ENCODE data around the gene SRCAP.

- TF ChIP-seq, protein P1, sequence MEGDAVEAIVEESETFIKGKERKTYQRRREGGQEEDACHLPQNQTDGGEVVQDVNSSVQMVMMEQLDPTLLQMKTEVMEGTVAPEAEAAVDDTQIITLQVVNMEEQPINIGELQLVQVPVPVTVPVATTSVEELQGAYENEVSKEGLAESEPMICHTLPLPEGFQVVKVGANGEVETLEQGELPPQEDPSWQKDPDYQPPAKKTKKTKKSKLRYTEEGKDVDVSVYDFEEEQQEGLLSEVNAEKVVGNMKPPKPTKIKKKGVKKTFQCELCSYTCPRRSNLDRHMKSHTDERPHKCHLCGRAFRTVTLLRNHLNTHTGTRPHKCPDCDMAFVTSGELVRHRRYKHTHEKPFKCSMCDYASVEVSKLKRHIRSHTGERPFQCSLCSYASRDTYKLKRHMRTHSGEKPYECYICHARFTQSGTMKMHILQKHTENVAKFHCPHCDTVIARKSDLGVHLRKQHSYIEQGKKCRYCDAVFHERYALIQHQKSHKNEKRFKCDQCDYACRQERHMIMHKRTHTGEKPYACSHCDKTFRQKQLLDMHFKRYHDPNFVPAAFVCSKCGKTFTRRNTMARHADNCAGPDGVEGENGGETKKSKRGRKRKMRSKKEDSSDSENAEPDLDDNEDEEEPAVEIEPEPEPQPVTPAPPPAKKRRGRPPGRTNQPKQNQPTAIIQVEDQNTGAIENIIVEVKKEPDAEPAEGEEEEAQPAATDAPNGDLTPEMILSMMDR (IDR thresholded peaks at IDR 0.05): no peak
- no peak for TF ChIP-seq POLR2AphosphoS5 (IDR thresholded peaks at IDR 0.05; ENCODE audit: low read depth, low read length)
- no peak for TF ChIP-seq YY1 (IDR thresholded peaks at IDR 0.05; ENCODE audit: low read depth)
- TF ChIP-seq TCF12 (IDR thresholded peaks at IDR 0.05): no peak
- TF ChIP-seq FOXM1 (IDR thresholded peaks at IDR 0.05; ENCODE audit: low read depth): no peak
- 0 out of 2 replicates have a peak, but pooled peaks have one; percentile 9 for TF ChIP-seq MAX (IDR thresholded peaks at IDR 0.05; ENCODE audit: low read depth)
- TF ChIP-seq REST (IDR thresholded peaks at IDR 0.05; ENCODE audit: low read depth, low read length): no peak
- no peak for TF ChIP-seq JUND (IDR thresholded peaks at IDR 0.05)
- no peak for TF ChIP-seq ELF1 (IDR thresholded peaks at IDR 0.05)
- TF ChIP-seq EP300 (IDR thresholded peaks at IDR 0.05; ENCODE audit: borderline replicate concordance in 1 of 2, low read depth in 1 of 2, low read length in 1 of 2): no peak
- TF ChIP-seq GABPA (IDR thresholded peaks at IDR 0.05; ENCODE audit: low read depth): peak; percentile 56
- no peak for TF ChIP-seq FOSL2 (IDR thresholded peaks at IDR 0.05; ENCODE audit: borderline replicate concordance, low read depth)
- TF ChIP-seq MXI1 (IDR thresholded peaks at IDR 0.05; ENCODE audit: low read depth, low read length): no peak
These were observed 62.5 kb downstream of the SRCAP start for GRCh38 chr16:30761427-30761927.
